ENCODE measurements around the gene GRIA1.

Gene GRIA1

GRCh38 chr5:153775923-153776322 lies 285.5 kb downstream of the GRIA1 start:
- no peak for DNase-seq (ENCODE audit: low read depth in 4 of 4, low spot score in 1 of 4)

- no peak for DNase-seq (ENCODE audit: low read depth in 4 of 4, low spot score in 1 of 4)
These were observed 287.5 kb downstream of the GRIA1 start for GRCh38 chr5:153777681-153778581.

- DNase-seq (ENCODE audit: low read depth in 4 of 4, low spot score in 1 of 4): no peak
These were observed 289.4 kb downstream of the GRIA1 start for GRCh38 chr5:153779836-153780235.

- DNase-seq (ENCODE audit: low read depth in 4 of 4, low spot score in 1 of 4): no peak
These were observed 290.6 kb downstream of the GRIA1 start for GRCh38 chr5:153780876-153781705.

- no peak for DNase-seq (ENCODE audit: low read depth in 4 of 4, low spot score in 1 of 4)
These were observed 292.3 kb downstream of the GRIA1 start for GRCh38 chr5:153782589-153783361.

GRCh38 chr5:153783362-153783658 lies 292.8 kb downstream of the GRIA1 start:
- DNase-seq (ENCODE audit: low read depth in 4 of 4, low spot score in 1 of 4): no peak

GRCh38 chr5:153784277-153784676 lies 293.8 kb downstream of the GRIA1 start:
- no peak for DNase-seq (ENCODE audit: low read depth in 4 of 4, low spot score in 1 of 4)

GRCh38 chr5:153791339-153791738 lies 300.9 kb downstream of the GRIA1 start:
- DNase-seq (ENCODE audit: low read depth in 4 of 4, low spot score in 1 of 4): no peak

- no peak for DNase-seq (ENCODE audit: low read depth in 4 of 4, low spot score in 1 of 4)
These were observed 301.8 kb downstream of the GRIA1 start for GRCh38 chr5:153792305-153792704.

GRCh38 chr5:153793699-153794098 lies 303.2 kb downstream of the GRIA1 start:
- no peak for DNase-seq (ENCODE audit: low read depth in 4 of 4, low spot score in 1 of 4)

- no peak for DNase-seq (ENCODE audit: low read depth in 4 of 4, low spot score in 1 of 4)
These were observed 303.9 kb downstream of the GRIA1 start for GRCh38 chr5:153794327-153794726.

GRCh38 chr5:153796527-153796926 lies 306.1 kb downstream of the GRIA1 start:
- DNase-seq (ENCODE audit: low read depth in 4 of 4, low spot score in 1 of 4): no peak

GRCh38 chr5:153797484-153797883 lies 307.0 kb downstream of the GRIA1 start:
- DNase-seq (ENCODE audit: low read depth in 4 of 4, low spot score in 1 of 4): no peak

- DNase-seq (ENCODE audit: low read depth in 4 of 4, low spot score in 1 of 4): no peak
These were observed 308.4 kb downstream of the GRIA1 start for GRCh38 chr5:153798830-153799229.

- no peak for DNase-seq (ENCODE audit: low read depth in 4 of 4, low spot score in 1 of 4)
These were observed 309.0 kb downstream of the GRIA1 start for GRCh38 chr5:153799466-153799865.

GRCh38 chr5:153802050-153802821 lies 311.8 kb downstream of the GRIA1 start:
- no peak for DNase-seq (ENCODE audit: low read depth in 4 of 4, low spot score in 1 of 4)

- DNase-seq (ENCODE audit: low read depth in 4 of 4, low spot score in 1 of 4): no peak
These were observed 317.3 kb downstream of the GRIA1 start for GRCh38 chr5:153807801-153808200.

- DNase-seq (ENCODE audit: low read depth in 4 of 4, low spot score in 1 of 4): no peak
These were observed 318.7 kb downstream of the GRIA1 start for GRCh38 chr5:153809166-153809565.

GRCh38 chr5:153813901-153814300 lies 323.4 kb downstream of the GRIA1 start:
- DNase-seq (ENCODE audit: low read depth in 4 of 4, low spot score in 1 of 4): no peak

GRCh38 chr5:153816870-153817269 lies 326.4 kb downstream of the GRIA1 start:
- no peak for DNase-seq (ENCODE audit: low read depth in 4 of 4, low spot score in 1 of 4)

- DNase-seq (ENCODE audit: low read depth in 4 of 4, low spot score in 1 of 4): no peak
These were observed 328.2 kb downstream of the GRIA1 start for GRCh38 chr5:153818626-153819025.
